Stimulated activated CD8-positive, alpha-beta memory T cell treated with anti-CD3 and anti-CD28 coated beads, Interleukin-2, amount 100 ng/mL, for 1 hour (primary cell): ENCODE results near the gene PAPPA.

ENCODE experiments used
- DNase-seq, 2 donors: peaks; one replicate each; pipeline ENCODE4 v3.0.0-alpha.2; 2020; ENCODE audit warnings: low read depth in 2 of 2

Gene PAPPA

GRCh38 chr9:116382053-116382452, 228.5 kb downstream of the PAPPA start:
- no peak for DNase-seq

- DNase-seq = no peak
Observed at GRCh38 chr9:116383133-116383532, 229.5 kb downstream of the PAPPA start.

- DNase-seq = no peak
Observed at GRCh38 chr9:116383936-116384335, 230.3 kb downstream of the PAPPA start.

- DNase-seq = no peak
Observed at GRCh38 chr9:116387934-116388698, 234.5 kb downstream of the PAPPA start.

GRCh38 chr9:116389541-116390302, 236.1 kb downstream of the PAPPA start:
- DNase-seq = no peak

- DNase-seq = no peak
Observed at GRCh38 chr9:116390303-116391228, 237.0 kb downstream of the PAPPA start.

- no peak for DNase-seq
Observed at GRCh38 chr9:116391306-116391900, 237.8 kb downstream of the PAPPA start.

GRCh38 chr9:116393198-116393597, 239.6 kb downstream of the PAPPA start:
- DNase-seq = no peak

GRCh38 chr9:116394070-116394469, 240.5 kb downstream of the PAPPA start:
- DNase-seq = no peak

- DNase-seq = no peak
Observed at GRCh38 chr9:116394894-116395698, 241.5 kb downstream of the PAPPA start.

- DNase-seq = no peak
Observed at GRCh38 chr9:116395699-116396037, 242.1 kb downstream of the PAPPA start.

- DNase-seq = no peak
Observed at GRCh38 chr9:116403171-116403570, 249.6 kb downstream of the PAPPA start.

- no peak for DNase-seq
Observed at GRCh38 chr9:116404228-116404627, 250.6 kb downstream of the PAPPA start.

GRCh38 chr9:116405321-116405720, 251.7 kb downstream of the PAPPA start:
- DNase-seq = no peak

- no peak for DNase-seq
Observed at GRCh38 chr9:116406469-116406868, 252.9 kb downstream of the PAPPA start.

GRCh38 chr9:116409129-116409528, 255.5 kb downstream of the PAPPA start:
- DNase-seq = no peak

GRCh38 chr9:116409638-116410037, 256.0 kb downstream of the PAPPA start:
- no peak for DNase-seq

- DNase-seq = no peak
Observed at GRCh38 chr9:116411506-116411905, 257.9 kb downstream of the PAPPA start.

GRCh38 chr9:116414374-116414773, 260.8 kb downstream of the PAPPA start:
- no peak for DNase-seq

GRCh38 chr9:116416421-116416820, 262.8 kb downstream of the PAPPA start:
- DNase-seq = no peak

- DNase-seq = no peak
Observed at GRCh38 chr9:116417464-116417863, 263.9 kb downstream of the PAPPA start.
